ENCODE data around the gene REEP2.

Gene REEP2

DNA sequence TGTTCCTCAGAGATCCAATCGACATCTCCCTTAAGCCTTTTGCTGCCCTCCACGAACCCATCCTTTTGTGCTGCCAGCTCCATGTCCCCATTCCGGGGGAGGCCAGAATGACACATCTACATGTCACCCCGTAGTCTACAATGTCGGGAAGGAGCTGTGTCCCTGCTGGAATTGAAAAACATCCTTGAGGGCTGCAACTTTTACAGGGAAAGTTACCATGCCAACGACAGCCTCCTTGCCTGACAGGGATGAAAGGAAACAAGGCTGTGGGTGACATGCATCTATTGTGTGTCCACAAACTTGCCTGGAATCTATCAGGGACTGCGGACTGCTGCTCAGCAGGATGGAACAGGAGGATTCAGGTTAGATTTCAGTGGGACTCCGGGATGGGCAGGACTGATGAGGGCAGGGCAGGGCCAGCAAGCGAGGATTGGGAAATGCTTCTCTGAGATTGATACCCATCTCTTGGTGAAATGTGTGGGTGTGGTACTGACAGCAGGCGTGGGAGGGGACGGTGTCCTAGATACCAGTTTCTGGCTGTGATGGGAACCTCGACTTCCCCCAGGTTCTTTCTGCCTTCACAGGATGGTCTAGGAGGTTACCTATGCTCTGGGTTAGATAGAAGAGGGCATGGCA lies 51.9 kb downstream of the REEP2 start:
- no peaks in the 10 kb centered on the region for H3K36me3 ChIP-seq (ENCODE audit: control insufficient read depth, insufficient read depth, low read length, severe bottlenecking)
- DNase-seq (ENCODE audit: low read depth), result no peak
- peaks cover 13% of the 10 kb centered on the region for H3K4me1 ChIP-seq (ENCODE audit: control insufficient read depth, insufficient read depth, low read length)
- H3K27me3 ChIP-seq (replicated peaks; ENCODE audit: control insufficient read depth, insufficient read depth, low read length), result peaks cover 20% of the 10 kb centered on the region
- H3K9ac ChIP-seq (ENCODE audit: low read length), result no peak overlapping the region
- H3K4me3 ChIP-seq (ENCODE audit: low read length), result no peak overlapping the region
- no peaks in the 10 kb centered on the region for H3K9me3 ChIP-seq (ENCODE audit: control insufficient read depth, low read length)

DNA sequence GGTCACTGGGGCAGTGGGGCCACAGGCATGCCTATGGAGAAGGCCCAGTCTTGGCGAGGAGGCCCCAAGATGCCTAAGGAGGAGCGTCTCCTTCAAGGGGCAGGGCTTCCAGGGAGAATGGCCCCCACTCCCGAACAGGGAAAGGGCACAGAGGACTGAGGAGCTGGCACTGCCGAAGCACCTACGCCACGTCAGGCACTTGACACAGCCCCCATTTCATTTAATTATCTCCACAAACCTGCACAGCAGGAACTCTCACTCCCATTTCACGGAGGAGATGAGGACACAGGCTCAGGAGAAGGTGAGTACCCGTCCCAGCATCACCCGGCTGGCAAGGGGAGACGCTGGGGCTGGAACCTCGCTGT lies 52.4 kb downstream of the REEP2 start:
- H3K9me3 ChIP-seq (ENCODE audit: control insufficient read depth, low read length), result no peaks in the 10 kb centered on the region
- DNase-seq (ENCODE audit: low read depth), result no peak

DNA sequence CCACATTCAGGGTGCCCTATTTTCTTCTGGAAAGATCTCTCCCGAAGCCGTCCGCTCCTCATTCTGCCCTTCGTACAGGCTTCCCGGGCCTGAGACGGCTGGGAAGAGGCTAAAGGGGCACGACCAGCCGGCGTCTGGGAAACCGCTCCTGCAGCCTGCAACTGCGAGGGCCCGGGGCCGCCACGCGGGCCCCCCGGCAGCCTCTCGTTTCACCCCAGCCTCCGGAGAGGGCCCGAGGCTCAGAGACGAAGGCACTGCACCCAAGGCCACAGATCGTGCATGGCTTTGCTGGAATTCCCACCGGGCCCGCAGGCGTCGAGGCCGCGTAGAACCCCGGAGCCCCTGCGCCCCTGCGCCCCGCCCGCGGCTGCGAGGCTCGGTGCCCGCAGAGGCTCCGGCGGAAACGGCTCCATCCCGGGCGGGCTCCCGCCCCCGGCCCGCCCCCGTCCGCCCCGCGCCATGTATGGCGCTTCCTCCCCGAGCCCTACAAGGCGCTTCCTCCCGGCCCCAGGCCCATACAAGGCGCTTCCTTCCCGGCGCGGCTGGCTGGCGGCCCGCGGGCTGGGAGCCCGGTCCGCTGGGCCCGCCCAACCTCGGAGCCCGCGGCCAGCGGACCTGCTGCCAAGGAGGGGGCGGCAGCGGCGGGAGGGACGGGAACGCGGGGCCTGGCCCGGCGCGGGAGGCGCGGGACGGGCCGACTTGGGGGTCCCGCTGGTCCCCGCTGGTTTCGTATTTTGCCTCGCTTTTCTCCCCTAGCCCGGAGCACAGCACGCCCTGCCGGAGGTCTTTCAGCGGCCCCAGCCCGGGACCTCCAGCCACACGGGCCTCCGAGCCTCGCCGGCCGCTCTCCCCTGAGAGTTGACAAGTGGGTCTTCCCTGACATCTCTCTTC lies 53.1 kb downstream of the REEP2 start:
- Histone ChIP-seq H3K27me3 (replicated peaks; ENCODE audit: control insufficient read depth, insufficient read depth, low read length) (peaks cover 20% of the 10 kb centered on the region), H3K9me3 (ENCODE audit: control insufficient read depth, low read length) (no peaks in the 10 kb centered on the region), H3K36me3 (ENCODE audit: control insufficient read depth, insufficient read depth, low read length, severe bottlenecking) (no peaks in the 10 kb centered on the region), H3K4me1 (ENCODE audit: control insufficient read depth, insufficient read depth, low read length) (peaks cover 13% of the 10 kb centered on the region), H3K4me3 (ENCODE audit: low read length) (peak overlapping the region; percentile 77), H3K9ac (ENCODE audit: low read length) (peak overlapping the region; percentile 73)
- peak; percentile 97 for DNase-seq (ENCODE audit: low read depth)

More for the DNA sequence above, 52.4 kb downstream of the REEP2 start:
- Histone ChIP-seq H3K4me3 (ENCODE audit: low read length) (peak overlapping the region; percentile 77), H3K27me3 (replicated peaks; ENCODE audit: control insufficient read depth, insufficient read depth, low read length) (peaks cover 20% of the 10 kb centered on the region), H3K9ac (ENCODE audit: low read length) (peak overlapping the region; percentile 69), H3K36me3 (ENCODE audit: control insufficient read depth, insufficient read depth, low read length, severe bottlenecking) (no peaks in the 10 kb centered on the region), H3K4me1 (ENCODE audit: control insufficient read depth, insufficient read depth, low read length) (peaks cover 13% of the 10 kb centered on the region)

GRCh38 chr5:138492560-138493045 lies 53.7 kb downstream of the REEP2 start:
- H3K9me3 ChIP-seq (ENCODE audit: control insufficient read depth, low read length), result no peaks in the 10 kb centered on the region
- H3K36me3 ChIP-seq (ENCODE audit: control insufficient read depth, insufficient read depth, low read length, severe bottlenecking), result no peaks in the 10 kb centered on the region
- no peak for DNase-seq (ENCODE audit: low read depth)
- peak overlapping the region; percentile 73 for H3K9ac ChIP-seq (ENCODE audit: low read length)
- H3K4me1 ChIP-seq (ENCODE audit: control insufficient read depth, insufficient read depth, low read length), result peaks cover 13% of the 10 kb centered on the region
- H3K4me3 ChIP-seq (ENCODE audit: low read length), result peak overlapping the region; percentile 77
- H3K27me3 ChIP-seq (replicated peaks; ENCODE audit: control insufficient read depth, insufficient read depth, low read length), result peaks cover 20% of the 10 kb centered on the region

DNA sequence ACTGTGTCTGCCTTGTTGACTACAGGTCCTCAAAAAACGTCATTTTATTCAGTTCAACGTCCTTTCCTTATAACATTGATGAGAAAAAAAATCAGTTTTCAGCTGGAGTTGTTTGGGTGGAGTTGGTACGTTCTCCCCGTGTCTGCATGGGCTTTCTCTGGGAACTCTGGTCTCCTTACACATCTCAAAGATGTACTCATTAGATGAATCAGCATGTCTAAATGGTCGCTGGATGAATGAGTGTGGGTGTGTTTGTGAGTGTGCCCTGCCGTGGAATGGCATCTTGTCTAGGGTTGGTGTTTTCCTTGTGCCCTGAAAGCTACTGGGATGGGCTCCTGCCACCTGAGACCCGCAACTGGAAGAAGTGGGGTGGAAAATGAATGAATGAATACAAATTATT lies 56.5 kb downstream of the REEP2 start:
- Histone ChIP-seq H3K9me3 (ENCODE audit: control insufficient read depth, low read length) (no peaks in the 10 kb centered on the region), H3K4me3 (ENCODE audit: low read length) (no peak overlapping the region), H3K9ac (ENCODE audit: low read length) (no peak overlapping the region), H3K36me3 (ENCODE audit: control insufficient read depth, insufficient read depth, low read length, severe bottlenecking) (no peaks in the 10 kb centered on the region), H3K4me1 (ENCODE audit: control insufficient read depth, insufficient read depth, low read length) (peaks cover 10% of the 10 kb centered on the region), H3K27me3 (replicated peaks; ENCODE audit: control insufficient read depth, insufficient read depth, low read length) (peaks cover 13% of the 10 kb centered on the region)
- no peak for DNase-seq (ENCODE audit: low read depth)
